Vagina (tissue), 2 donors: Measurements from ENCODE around the gene OBSCN. TPM values are rescaled to one million over a fixed set of nuclear protein-coding genes. Genes with fewer than 3 reads are reported as not detected.

Experiments
- DNase-seq, 2 donors: peaks; one replicate each; pipeline ENCODE4 v3.0.0-alpha.2; 2017; ENCODE audit errors: extremely low spot score in 2 of 2
- H3K27ac ChIP-seq: fragments of 200-600 bp; sonication (generic); one replicate; pipeline ENCODE4 v1.5.1; 2019
- H3K27me3 ChIP-seq: fragments of 200-600 bp; sonication (generic); one replicate; pipeline ENCODE4 v1.5.1; 2019
- H3K36me3 ChIP-seq, 2 donors: fragments of 200-600 bp; sonication (generic); one replicate each; pipeline ENCODE4 v1.5.1; 2017 to 2019
- H3K4me1 ChIP-seq: fragments of 200-600 bp; sonication (generic); one replicate; pipeline ENCODE4 v1.5.1; 2019
- H3K4me3 ChIP-seq, 2 donors: fragments of 200-600 bp; sonication (generic); 1 replicate in 1 of 2; 2 replicates in 1 of 2; pipeline ENCODE4 v1.5.1; 2016 to 2019
- H3K9me3 ChIP-seq: fragments of 200-600 bp; sonication (generic); one replicate; pipeline ENCODE4 v1.5.1; 2019
- CTCF ChIP-seq, 3 experiments: fragments of 450-650 bp in 2 of 3; fragments of 200-600 bp in 1 of 3; sonication (generic) in 1 of 3; IDR thresholded peaks; one replicate each; pipeline ENCODE4 v1.5.1; 2017 to 2019; ENCODE audit warnings: antibody characterized with exemption in 3 of 3, mild to moderate bottlenecking in 2 of 3, moderate library complexity in 2 of 3
- POLR2A ChIP-seq, 2 donors: fragments of 450-650 bp; IDR thresholded peaks; one replicate each; pipeline ENCODE4 v1.6.1; 2017; ENCODE audit warnings: antibody characterized with exemption in 2 of 2, mild to moderate bottlenecking in 2 of 2, moderate library complexity in 2 of 2
- POLR2AphosphoS5 ChIP-seq, 2 donors: sonication (generic); formaldehyde crosslinking; IDR thresholded peaks; one replicate each; pipeline ENCODE4 v1.9.0; 2017; ENCODE audit warnings: antibody characterized with exemption in 2 of 2, mild to moderate bottlenecking in 2 of 2, low read depth in 1 of 2; ENCODE audit not compliant: insufficient read depth in 1 of 2
- intact Hi-C: fragments of 100-400 bp; cut with DNase I; formaldehyde crosslinking; loops from one replicate; pipeline ENCODE4 v1.15.1; 2023
- total RNA-seq: library from RNA; depleted of rRNA; stranded (reverse); fragments of >200 nt; gene quantifications from one replicate; pipeline ENCODE4 v1.2.3, GENCODE V29; 2016

OBSCN gene
- total RNA-seq, 1 donor from 2014 or later: 35.8 TPM

- no peak for DNase-seq
- TF ChIP-seq POLR2AphosphoS5 (IDR thresholded peaks at IDR 0.05; ENCODE audit: insufficient read depth in 1 of 2, low read depth in 1 of 2): no peak
- no peak for TF ChIP-seq CTCF (IDR thresholded peaks at IDR 0.05)
- TF ChIP-seq POLR2A (IDR thresholded peaks at IDR 0.05): no peak
- H3K36me3 ChIP-seq: peaks cover 0 to 23% of the 10 kb centered on the region in 2 donors
Measured at GRCh38 chr1:228236744-228237143, 28.9 kb downstream of the OBSCN start.

DNA sequence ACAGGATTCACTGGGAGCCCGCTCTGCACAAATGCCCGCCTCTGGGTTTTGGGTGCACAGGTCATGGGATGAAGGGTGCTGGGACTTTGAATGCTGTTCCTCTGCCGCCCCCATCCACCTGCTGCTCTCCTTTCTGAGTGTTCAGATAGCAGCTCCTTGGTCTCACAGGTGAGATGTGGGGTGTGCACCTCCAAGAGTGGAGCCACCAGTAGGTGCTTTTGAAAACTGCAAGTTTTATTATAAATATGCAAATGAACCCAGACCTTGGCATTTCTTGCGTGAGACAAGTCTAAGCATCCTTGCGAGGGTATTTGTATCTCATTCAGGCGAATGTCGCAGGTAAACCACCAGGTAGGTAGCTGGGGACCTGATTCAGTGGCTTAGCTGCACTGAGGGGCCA, 30.2 kb downstream of the OBSCN start:
- H3K9me3 ChIP-seq: peaks cover 12% of the 10 kb centered on the region
- H3K4me3 ChIP-seq: no peak overlapping the region
- TF ChIP-seq CTCF (IDR thresholded peaks at IDR 0.05) (no peak), POLR2AphosphoS5 (IDR thresholded peaks at IDR 0.05; ENCODE audit: insufficient read depth in 1 of 2, low read depth in 1 of 2) (no peak), POLR2A (IDR thresholded peaks at IDR 0.05) (no peak)
- intact Hi-C loops: no loop called here
- DNase-seq: no peak
- H3K36me3 ChIP-seq: peaks cover 0 to 20% of the 10 kb centered on the region in 2 donors
- H3K27me3 ChIP-seq: no peaks in the 10 kb centered on the region
- no peaks in the 10 kb centered on the region for H3K4me1 ChIP-seq
- no peak overlapping the region for H3K27ac ChIP-seq

More at GRCh38 chr1:228236744-228237143, 28.9 kb downstream of the OBSCN start:
- Histone ChIP-seq H3K9me3 (peaks cover 7% of the 10 kb centered on the region), H3K27ac (no peak overlapping the region), H3K27me3 (no peaks in the 10 kb centered on the region), H3K4me1 (no peaks in the 10 kb centered on the region), H3K4me3 (no peak overlapping the region)
- intact Hi-C loops: no loop called here

DNA sequence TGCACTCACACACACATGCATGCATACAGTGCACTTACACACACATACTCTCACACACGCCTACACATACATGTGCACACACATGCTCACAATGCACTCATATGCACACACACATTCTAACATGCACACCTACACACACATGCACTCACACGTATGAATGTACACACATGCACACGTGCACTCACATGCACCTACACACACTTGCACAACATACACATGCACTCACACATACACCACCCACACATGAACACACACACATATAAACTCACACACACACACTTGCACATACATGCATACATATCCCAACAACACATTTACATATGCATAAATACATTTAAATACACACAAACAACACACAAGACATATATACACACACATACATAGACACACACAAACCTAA, 30.6 kb downstream of the OBSCN start:
- H3K36me3 ChIP-seq: peaks cover 0 to 24% of the 10 kb centered on the region in 2 donors

GRCh38 chr1:228240411-228241240, 32.8 kb downstream of the OBSCN start:
- Histone ChIP-seq H3K9me3 (peaks cover 16% of the 10 kb centered on the region), H3K36me3 (peaks cover 1 to 44% of the 10 kb centered on the region in 2 donors), H3K4me3 (no peak overlapping the region), H3K27ac (no peak overlapping the region), H3K4me1 (no peaks in the 10 kb centered on the region), H3K27me3 (no peaks in the 10 kb centered on the region)
- no peak for DNase-seq
- TF ChIP-seq POLR2A (IDR thresholded peaks at IDR 0.05) (no peak), POLR2AphosphoS5 (IDR thresholded peaks at IDR 0.05; ENCODE audit: insufficient read depth in 1 of 2, low read depth in 1 of 2) (no peak), CTCF (IDR thresholded peaks at IDR 0.05) (no peak)
- intact Hi-C loops: no loop called here

More for the DNA sequence above, 30.6 kb downstream of the OBSCN start:
- TF ChIP-seq CTCF (IDR thresholded peaks at IDR 0.05) (no peak), POLR2AphosphoS5 (IDR thresholded peaks at IDR 0.05; ENCODE audit: insufficient read depth in 1 of 2, low read depth in 1 of 2) (no peak), POLR2A (IDR thresholded peaks at IDR 0.05) (no peak)
- DNase-seq: no peak
- no peaks in the 10 kb centered on the region for H3K27me3 ChIP-seq
- H3K4me3 ChIP-seq: no peak overlapping the region
- H3K27ac ChIP-seq: no peak overlapping the region
- H3K9me3 ChIP-seq: peaks cover 16% of the 10 kb centered on the region
- intact Hi-C loops: no loop called here
- no peaks in the 10 kb centered on the region for H3K4me1 ChIP-seq

GRCh38 chr1:228241259-228241658, 33.4 kb downstream of the OBSCN start:
- H3K9me3 ChIP-seq: peaks cover 16% of the 10 kb centered on the region
- peaks cover 5 to 50% of the 10 kb centered on the region in 2 donors for H3K36me3 ChIP-seq
- H3K27me3 ChIP-seq: no peaks in the 10 kb centered on the region
- no peaks in the 10 kb centered on the region for H3K4me1 ChIP-seq
- no peak overlapping the region for H3K27ac ChIP-seq
- no peak for TF ChIP-seq POLR2AphosphoS5 (IDR thresholded peaks at IDR 0.05; ENCODE audit: insufficient read depth in 1 of 2, low read depth in 1 of 2)
- DNase-seq: no peak
- intact Hi-C loops: no loop called here
- H3K4me3 ChIP-seq: no peak overlapping the region
